NB4 (cell line): Measurements from ENCODE around the gene ERV3-1.
"Not testable (repeated sequence)": the region's sequence is repeated elsewhere in the genome, so short reads cannot be mapped to it uniquely, and the experiment has no call there.

Experiments
- POLR2A ChIP-seq: IDR thresholded peaks from 2 replicates; pipeline ENCODE4 v1.6.1; 2011; ENCODE audit warnings: mild to moderate bottlenecking; ENCODE audit not compliant: insufficient read length; ENCODE audit errors: extremely low read depth
- TF ChIP-seq, protein P1 (sequence below): IDR thresholded peaks from one replicate; pipeline ENCODE4 v1.5.1; 2012; ENCODE audit warnings: low read depth, low read length

DNA sequence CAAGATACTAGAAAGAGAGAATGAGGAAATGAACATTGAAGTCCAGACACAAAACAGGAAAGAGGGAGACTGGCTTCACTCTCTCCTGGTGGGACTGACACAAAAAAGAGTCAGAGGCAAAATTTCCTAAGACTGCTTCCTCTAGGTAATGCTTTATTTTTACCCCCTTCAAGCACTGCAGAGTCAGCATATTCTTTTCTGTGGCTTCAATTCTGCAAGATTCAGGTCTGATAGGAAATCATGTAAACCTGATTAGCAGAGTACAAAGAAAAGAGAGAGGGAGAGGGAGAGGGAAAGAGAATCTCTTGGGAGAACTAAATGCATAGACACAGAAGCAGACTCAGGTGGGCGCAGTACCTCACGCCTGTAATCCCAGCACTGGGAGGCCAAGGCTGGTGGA is 2.9 kb upstream of the ERV3-1 start:
- TF ChIP-seq, protein P1, sequence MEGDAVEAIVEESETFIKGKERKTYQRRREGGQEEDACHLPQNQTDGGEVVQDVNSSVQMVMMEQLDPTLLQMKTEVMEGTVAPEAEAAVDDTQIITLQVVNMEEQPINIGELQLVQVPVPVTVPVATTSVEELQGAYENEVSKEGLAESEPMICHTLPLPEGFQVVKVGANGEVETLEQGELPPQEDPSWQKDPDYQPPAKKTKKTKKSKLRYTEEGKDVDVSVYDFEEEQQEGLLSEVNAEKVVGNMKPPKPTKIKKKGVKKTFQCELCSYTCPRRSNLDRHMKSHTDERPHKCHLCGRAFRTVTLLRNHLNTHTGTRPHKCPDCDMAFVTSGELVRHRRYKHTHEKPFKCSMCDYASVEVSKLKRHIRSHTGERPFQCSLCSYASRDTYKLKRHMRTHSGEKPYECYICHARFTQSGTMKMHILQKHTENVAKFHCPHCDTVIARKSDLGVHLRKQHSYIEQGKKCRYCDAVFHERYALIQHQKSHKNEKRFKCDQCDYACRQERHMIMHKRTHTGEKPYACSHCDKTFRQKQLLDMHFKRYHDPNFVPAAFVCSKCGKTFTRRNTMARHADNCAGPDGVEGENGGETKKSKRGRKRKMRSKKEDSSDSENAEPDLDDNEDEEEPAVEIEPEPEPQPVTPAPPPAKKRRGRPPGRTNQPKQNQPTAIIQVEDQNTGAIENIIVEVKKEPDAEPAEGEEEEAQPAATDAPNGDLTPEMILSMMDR: not testable (repeated sequence)
- TF ChIP-seq POLR2A: not testable (repeated sequence)
